Inflammatory macrophage treated with lipopolysaccharide for 1 hour (primary cell): ENCODE measurements around the gene ABT1.
"Not testable (repeated sequence)": the region's sequence is repeated elsewhere in the genome, so short reads cannot be mapped to it uniquely, and the experiment has no call there.

Source experiments
- DNase-seq, 2 donors: peaks; one replicate each; pipeline ENCODE4 v3.0.0-alpha.2; 2020 to 2022

ABT1 gene

DNA sequence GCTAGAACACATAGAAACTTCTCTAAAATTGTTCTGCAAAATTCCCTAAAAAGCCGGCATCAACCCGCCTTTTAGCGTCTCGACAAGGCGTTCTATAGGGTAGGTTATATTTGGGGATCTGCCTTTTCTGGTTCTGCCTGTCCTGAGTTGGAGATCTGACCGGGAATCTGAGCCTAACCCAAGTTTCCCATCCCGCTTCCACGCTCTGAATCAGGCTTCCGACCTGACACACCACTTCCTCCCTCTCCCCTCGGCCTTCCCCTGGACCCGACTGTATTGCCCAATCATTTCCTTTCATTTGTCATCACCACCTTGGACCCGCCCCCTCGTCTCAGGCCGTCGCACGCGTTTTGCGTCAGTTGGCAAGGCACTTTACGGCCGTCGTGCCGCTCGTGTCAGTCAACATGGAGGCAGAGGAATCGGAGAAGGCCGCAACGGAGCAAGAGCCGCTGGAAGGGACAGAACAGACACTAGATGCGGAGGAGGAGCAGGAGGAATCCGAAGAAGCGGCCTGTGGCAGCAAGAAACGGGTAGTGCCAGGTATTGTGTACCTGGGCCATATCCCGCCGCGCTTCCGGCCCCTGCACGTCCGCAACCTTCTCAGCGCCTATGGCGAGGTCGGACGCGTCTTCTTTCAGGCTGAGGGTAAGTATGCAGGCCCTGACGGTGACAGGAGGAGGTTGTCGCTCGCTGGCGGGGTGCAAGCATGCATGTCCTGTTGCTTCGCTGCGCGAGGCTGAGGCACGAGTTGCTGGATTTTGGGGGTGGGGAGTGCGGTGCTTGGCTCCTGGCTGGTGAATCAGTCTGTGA is at the start of gene ABT1:
Gene ABT1 (plus strand): TSS at position 375 of the 810 bp plus-strand sequence. CDS start 30 bp downstream, at position 405.
- peak; percentile 98 to 99 for DNase-seq

- not testable (repeated sequence) for DNase-seq
Measured at GRCh38 chr6:26547363-26547762, 49.4 kb upstream of the ABT1 start.

DNA sequence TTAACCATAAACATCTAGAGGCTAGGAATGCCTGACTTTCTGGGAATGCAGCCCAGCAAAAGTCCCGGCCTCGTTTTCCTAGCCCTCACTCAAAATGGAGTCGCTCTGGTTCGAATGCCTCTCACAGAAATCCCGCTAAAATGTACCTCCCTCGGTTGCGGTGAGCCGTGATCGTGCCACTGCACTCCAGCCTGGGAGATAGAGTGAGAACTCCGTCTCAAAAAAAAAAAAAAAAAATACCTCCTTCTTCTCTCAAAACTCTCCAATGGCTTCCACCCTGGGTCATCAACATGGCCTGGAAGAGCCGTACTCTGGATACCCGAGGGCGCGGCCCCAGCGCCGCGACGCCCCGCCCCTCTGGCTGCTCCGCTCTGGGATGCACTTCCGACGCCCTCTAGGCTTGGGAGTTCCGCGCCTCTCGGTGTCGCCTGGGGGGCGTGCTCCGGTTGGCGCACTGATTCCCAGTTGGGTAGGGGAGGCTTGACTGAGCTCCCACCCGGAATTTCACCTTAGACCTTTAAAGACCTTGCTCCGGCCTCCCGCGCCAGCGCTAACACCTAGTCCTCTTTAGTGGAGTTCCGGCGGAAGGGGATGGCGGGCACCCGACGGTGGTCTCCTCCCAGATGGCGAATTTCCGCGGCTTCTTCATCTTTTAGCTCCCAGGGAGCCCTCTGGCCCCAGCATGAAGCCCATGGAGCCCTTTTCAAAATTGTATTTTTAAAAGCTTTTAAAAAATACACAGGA is 46.3 kb upstream of the ABT1 start:
- DNase-seq, result peak; percentile 55 to 62

DNA sequence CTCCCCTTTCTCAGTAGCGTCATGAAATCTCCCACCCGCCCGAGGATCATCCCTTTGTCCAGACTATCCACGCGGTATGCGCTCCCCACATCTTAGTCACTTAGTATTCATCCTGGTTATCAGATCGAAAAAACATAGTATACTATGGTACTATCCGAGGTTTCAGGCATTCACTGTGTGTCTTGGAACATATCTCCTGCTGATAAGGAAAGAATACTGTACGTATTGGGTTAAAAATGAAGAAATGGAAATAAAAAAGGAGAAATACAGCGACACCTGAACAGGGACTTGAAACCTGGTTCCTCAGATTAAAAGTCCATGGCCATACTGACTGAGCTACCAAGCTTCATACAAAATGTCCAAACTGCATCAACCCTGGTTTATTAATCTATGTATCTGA is 44.5 kb upstream of the ABT1 start:
- no peak for DNase-seq

- no peak for DNase-seq
Measured at GRCh38 chr6:26552640-26553188, 44.0 kb upstream of the ABT1 start.

- DNase-seq, result peak; percentile 66 to 93
Measured at GRCh38 chr6:26553264-26553634, 43.5 kb upstream of the ABT1 start.

- peak; percentile 78 to 96 for DNase-seq
Measured at GRCh38 chr6:26553635-26554446, 42.9 kb upstream of the ABT1 start.

- no peak for DNase-seq
Measured at GRCh38 chr6:26554447-26554696, 42.4 kb upstream of the ABT1 start.

- peak in 1 of 2 donors; percentile 84 for DNase-seq
Measured at GRCh38 chr6:26554697-26555504, 41.9 kb upstream of the ABT1 start.

GRCh38 chr6:26555505-26556262 is 41.1 kb upstream of the ABT1 start:
- no peak for DNase-seq

GRCh38 chr6:26556263-26557070 is 40.3 kb upstream of the ABT1 start:
- peak in 1 of 2 donors; percentile 47 for DNase-seq

GRCh38 chr6:26561533-26562466 is 35.0 kb upstream of the ABT1 start:
- no peak for DNase-seq

GRCh38 chr6:26563488-26563887 is 33.3 kb upstream of the ABT1 start:
- no peak for DNase-seq

DNA sequence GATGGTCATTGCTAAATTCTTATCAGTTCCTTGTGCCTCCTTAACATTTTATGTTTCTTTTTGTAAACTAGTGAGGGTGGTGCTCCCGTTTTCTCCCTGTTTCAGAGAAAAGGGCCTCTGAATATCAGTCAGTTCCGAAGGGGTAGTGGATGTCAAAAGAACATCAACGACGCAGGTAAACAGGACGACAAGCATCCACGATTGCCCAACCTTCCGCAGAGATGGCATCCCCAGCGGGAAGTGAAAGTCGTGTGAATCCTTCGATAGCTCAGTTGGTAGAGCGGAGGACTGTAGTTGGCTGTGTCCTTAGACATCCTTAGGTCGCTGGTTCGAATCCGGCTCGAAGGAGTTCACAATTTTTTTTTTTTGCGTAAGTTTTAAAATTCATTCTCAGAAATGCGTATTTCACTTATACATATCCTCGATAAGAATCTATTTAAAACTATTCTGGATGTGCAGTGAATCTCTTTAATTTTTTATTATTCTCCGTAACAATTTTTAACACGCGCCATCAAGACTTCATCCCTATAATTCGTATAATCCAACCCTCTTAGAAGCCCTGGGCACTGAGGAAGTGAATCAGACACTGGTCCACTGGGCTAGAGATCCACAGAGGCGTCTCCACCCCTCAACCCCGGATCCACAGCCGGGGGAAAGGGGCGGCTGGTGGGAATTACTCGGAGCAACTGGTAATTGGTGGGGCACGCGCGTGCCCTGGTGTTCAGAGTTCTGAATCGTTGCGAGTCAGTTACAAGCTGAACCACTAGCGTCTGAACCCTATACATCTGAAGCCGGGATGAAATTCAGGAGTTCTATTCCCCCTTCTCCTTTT is 27.9 kb upstream of the ABT1 start:
- DNase-seq, result peak; percentile 87 to 100

DNA sequence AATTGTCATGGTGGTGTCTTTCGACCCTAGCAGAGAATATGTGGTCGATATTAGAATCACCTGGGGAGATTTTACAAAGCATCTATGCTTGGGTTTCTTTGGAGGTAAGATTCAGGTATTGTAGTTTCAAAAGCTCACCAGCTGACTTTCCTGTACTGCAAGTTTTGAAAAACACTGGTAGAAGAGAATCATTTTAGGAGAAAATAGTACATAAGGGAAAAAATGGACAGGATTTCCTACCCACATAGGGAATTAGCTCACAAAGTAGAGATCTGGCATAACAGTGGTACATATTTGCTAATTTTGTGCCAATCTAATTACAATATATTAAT is 27.4 kb upstream of the ABT1 start:
- no peak for DNase-seq

GRCh38 chr6:26570027-26570809 is 26.5 kb upstream of the ABT1 start:
- no peak for DNase-seq

- DNase-seq, result peak; percentile 90 to 93
Measured at GRCh38 chr6:26571592-26572296, 25.0 kb upstream of the ABT1 start.
